IPS-15b (cell line): Measurements from ENCODE around the gene MGAT4C.

ENCODE experiments used
- H3K27me3 ChIP-seq: one replicate; pipeline ENCODE4 v1.6.1; 2013; ENCODE audit warnings: low read length; ENCODE audit not compliant: control insufficient read depth, insufficient read depth
- H3K36me3 ChIP-seq: one replicate; pipeline ENCODE4 v1.6.1; 2013; ENCODE audit warnings: low read length; ENCODE audit not compliant: control insufficient read depth, insufficient read depth
- H3K4me1 ChIP-seq: one replicate; pipeline ENCODE4 v1.6.1; 2013; ENCODE audit warnings: mild to moderate bottlenecking, low read length; ENCODE audit not compliant: control insufficient read depth, insufficient read depth
- H3K4me3 ChIP-seq: one replicate; pipeline ENCODE4 v1.5.1; 2013; ENCODE audit warnings: low read depth, low read length
- H3K9ac ChIP-seq: one replicate; pipeline ENCODE4 v1.6.1; 2013; ENCODE audit warnings: low read depth, mild to moderate bottlenecking, low read length
- H3K9me3 ChIP-seq: one replicate; pipeline ENCODE4 v1.6.1; 2013; ENCODE audit warnings: mild to moderate bottlenecking, low read length; ENCODE audit not compliant: control insufficient read depth, insufficient read depth

The MGAT4C gene

GRCh38 chr12:86260183-86260582, 4.0 kb upstream of the MGAT4C start:
- H3K4me1 ChIP-seq, result peaks cover 12% of the 10 kb centered on the region
- no peak overlapping the region for H3K9ac ChIP-seq
- H3K27me3 ChIP-seq, result no peaks in the 10 kb centered on the region
- no peaks in the 10 kb centered on the region for H3K9me3 ChIP-seq
- no peaks in the 10 kb centered on the region for H3K36me3 ChIP-seq
- H3K4me3 ChIP-seq, result no peak overlapping the region

DNA sequence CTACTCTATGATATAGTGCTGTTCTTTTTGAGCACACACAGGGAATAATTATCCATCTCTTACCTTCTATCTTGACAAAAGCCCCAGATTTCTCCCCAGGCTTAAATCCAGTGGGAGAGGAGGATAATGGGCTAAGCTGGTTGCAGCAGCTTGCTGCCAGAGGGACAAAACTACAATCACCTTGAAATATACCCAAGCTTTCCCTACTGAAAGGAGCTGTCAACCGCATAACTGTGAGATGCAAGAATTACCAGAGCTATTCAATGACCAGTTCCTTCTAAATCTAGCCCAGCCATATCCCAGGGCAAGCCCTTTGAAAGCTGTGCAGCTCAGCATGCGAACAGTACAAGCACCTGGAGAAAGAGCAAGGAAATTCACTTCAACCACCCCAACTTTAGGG, 943 bp upstream of the MGAT4C start:
- H3K27me3 ChIP-seq, result no peaks in the 10 kb centered on the region

GRCh38 chr12:86254399-86255107, 1.6 kb downstream of the MGAT4C start:
- H3K4me1 ChIP-seq, result no peaks in the 10 kb centered on the region
- H3K4me3 ChIP-seq, result no peak overlapping the region
- H3K9ac ChIP-seq, result no peak overlapping the region
- no peaks in the 10 kb centered on the region for H3K9me3 ChIP-seq
- H3K27me3 ChIP-seq, result no peaks in the 10 kb centered on the region
- no peaks in the 10 kb centered on the region for H3K36me3 ChIP-seq

More for the DNA sequence above, 943 bp upstream of the MGAT4C start:
- Histone ChIP-seq H3K9ac (no peak overlapping the region), H3K4me1 (peaks cover 5% of the 10 kb centered on the region), H3K36me3 (no peaks in the 10 kb centered on the region), H3K4me3 (no peak overlapping the region), H3K9me3 (no peaks in the 10 kb centered on the region)

DNA sequence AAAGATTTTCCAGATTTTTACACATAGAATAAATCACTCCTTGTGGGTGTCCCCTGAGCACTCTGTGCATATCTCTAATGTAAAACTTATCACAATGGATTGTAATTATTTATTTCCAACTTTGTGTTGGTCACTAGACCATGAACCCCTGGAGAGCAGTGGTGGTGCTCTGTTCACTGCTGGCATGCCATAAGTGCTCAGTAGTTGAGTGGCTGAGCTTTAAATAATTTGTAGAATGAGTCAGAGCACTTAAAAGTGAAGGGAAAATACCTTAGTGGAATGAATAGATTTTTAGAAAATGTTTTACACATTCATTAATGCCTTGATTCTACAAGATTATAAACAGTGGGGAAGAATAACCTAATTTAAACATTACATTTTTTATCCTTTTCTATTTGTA, 6.3 kb downstream of the MGAT4C start:
- Histone ChIP-seq H3K36me3 (no peaks in the 10 kb centered on the region), H3K4me1 (no peaks in the 10 kb centered on the region), H3K27me3 (no peaks in the 10 kb centered on the region), H3K9ac (no peak overlapping the region), H3K9me3 (no peaks in the 10 kb centered on the region), H3K4me3 (no peak overlapping the region)

GRCh38 chr12:86249276-86249675, 6.9 kb downstream of the MGAT4C start:
- Histone ChIP-seq H3K4me1 (no peaks in the 10 kb centered on the region), H3K4me3 (no peak overlapping the region), H3K9me3 (no peaks in the 10 kb centered on the region), H3K27me3 (no peaks in the 10 kb centered on the region), H3K36me3 (no peaks in the 10 kb centered on the region), H3K9ac (no peak overlapping the region)

DNA sequence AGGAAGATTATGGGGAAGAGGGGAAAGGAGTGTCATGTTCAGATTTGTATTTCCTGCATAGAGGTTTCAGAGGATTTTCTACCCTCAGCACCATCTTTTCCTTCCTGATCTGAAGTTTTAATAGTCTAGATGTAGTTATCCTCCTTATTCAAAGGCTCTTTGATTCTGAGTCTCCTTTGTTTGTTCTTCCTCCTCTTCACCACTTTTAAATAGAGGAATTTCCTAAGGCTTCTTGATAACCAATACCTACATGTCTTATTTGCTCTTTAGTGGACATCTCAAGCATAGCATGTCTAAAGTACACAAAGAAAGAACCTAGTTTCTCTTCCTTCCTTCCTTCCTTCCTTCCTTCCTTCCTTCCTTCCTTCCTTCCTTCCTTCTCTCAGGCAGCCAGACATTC, 8.3 kb downstream of the MGAT4C start:
- H3K4me1 ChIP-seq, result no peaks in the 10 kb centered on the region
- H3K9ac ChIP-seq, result no peak overlapping the region
- no peaks in the 10 kb centered on the region for H3K9me3 ChIP-seq
- no peak overlapping the region for H3K4me3 ChIP-seq
- no peaks in the 10 kb centered on the region for H3K27me3 ChIP-seq
- H3K36me3 ChIP-seq, result no peaks in the 10 kb centered on the region

- H3K4me1 ChIP-seq, result no peaks in the 10 kb centered on the region
- H3K9ac ChIP-seq, result no peak overlapping the region
- H3K9me3 ChIP-seq, result no peaks in the 10 kb centered on the region
- no peaks in the 10 kb centered on the region for H3K27me3 ChIP-seq
- no peaks in the 10 kb centered on the region for H3K36me3 ChIP-seq
- H3K4me3 ChIP-seq, result no peak overlapping the region
These were observed 14.6 kb downstream of the MGAT4C start for GRCh38 chr12:86241600-86241999.

DNA sequence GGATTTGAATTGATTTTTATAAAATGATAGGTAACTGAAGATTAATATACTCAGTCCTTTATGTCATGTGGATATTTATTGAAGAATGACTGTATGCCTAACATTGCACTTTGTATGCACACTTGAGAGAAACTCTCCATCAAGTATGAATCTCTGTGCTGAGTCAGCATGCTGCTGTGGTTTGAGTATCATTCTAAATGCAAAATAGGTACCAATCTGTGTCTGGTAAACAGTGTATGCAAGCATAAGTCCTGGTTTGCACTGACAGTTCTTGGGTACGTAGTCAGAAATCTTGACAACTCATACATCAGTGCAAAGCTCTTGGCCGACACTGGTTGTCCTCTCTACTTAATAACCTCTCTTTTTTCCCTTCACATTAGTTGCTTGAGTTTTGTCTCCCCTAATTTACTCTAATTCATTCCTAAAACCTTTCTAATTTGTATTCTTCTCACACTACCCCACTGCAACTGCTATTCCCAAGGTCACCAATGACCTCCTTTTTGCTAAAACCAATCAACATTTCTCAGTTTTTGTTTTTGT, 21.8 kb downstream of the MGAT4C start:
- Histone ChIP-seq H3K9ac (no peak overlapping the region), H3K4me3 (no peak overlapping the region), H3K4me1 (no peaks in the 10 kb centered on the region), H3K9me3 (no peaks in the 10 kb centered on the region), H3K27me3 (no peaks in the 10 kb centered on the region), H3K36me3 (no peaks in the 10 kb centered on the region)

DNA sequence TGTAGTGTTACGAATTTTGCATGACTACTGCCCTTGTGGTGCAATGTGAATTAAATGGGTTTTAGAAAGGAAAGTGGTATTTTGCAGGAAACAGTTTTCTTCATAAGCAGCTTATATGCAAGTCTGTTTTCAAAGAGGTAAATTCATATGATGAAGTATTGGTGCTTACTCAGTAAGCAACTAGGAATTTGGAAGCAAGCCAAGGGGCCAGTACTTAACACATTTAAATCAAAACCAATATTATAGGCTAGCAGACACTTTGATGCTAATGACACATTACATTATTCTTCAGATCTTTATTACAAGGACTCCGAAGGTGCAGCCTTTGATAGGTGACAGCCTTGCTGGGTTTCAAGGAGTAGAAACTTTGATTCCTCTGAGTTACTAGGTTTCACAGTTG, 23.1 kb downstream of the MGAT4C start:
- no peak overlapping the region for H3K4me3 ChIP-seq
- H3K9ac ChIP-seq, result no peak overlapping the region
- H3K4me1 ChIP-seq, result no peaks in the 10 kb centered on the region
- H3K9me3 ChIP-seq, result no peaks in the 10 kb centered on the region
- H3K36me3 ChIP-seq, result no peaks in the 10 kb centered on the region
- no peaks in the 10 kb centered on the region for H3K27me3 ChIP-seq

- no peak overlapping the region for H3K9ac ChIP-seq
- H3K9me3 ChIP-seq, result no peaks in the 10 kb centered on the region
- no peaks in the 10 kb centered on the region for H3K4me1 ChIP-seq
- no peak overlapping the region for H3K4me3 ChIP-seq
- H3K36me3 ChIP-seq, result no peaks in the 10 kb centered on the region
- no peaks in the 10 kb centered on the region for H3K27me3 ChIP-seq
These were observed 25.6 kb downstream of the MGAT4C start for GRCh38 chr12:86230516-86231146.

DNA sequence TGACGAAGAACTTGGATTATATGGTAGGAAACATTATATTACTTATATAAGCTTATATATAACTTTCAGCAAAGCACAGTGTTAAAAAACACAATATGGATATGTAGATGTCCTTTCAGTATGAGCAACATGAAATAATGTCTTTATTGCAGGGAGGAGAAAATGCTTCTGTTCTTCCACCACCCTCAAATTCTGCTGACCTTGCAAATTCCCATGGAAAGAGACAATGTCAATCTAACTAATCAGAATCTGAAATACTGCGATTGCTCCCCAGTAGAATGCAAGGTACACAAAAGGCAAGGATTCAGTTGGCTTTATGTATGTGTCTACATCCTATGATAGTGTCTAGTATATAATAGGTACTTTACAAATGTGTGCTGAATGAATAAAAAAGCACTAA, 26.4 kb downstream of the MGAT4C start:
- Histone ChIP-seq H3K4me3 (no peak overlapping the region), H3K27me3 (no peaks in the 10 kb centered on the region), H3K36me3 (no peaks in the 10 kb centered on the region), H3K4me1 (no peaks in the 10 kb centered on the region), H3K9me3 (no peaks in the 10 kb centered on the region), H3K9ac (no peak overlapping the region)

GRCh38 chr12:86228656-86229055, 27.5 kb downstream of the MGAT4C start:
- no peaks in the 10 kb centered on the region for H3K4me1 ChIP-seq
- no peaks in the 10 kb centered on the region for H3K27me3 ChIP-seq
- H3K9ac ChIP-seq, result no peak overlapping the region
- no peaks in the 10 kb centered on the region for H3K9me3 ChIP-seq
- no peak overlapping the region for H3K4me3 ChIP-seq
- H3K36me3 ChIP-seq, result no peaks in the 10 kb centered on the region
